Fibroblast of the aortic adventitia (primary cell): ENCODE results near the gene PIK3C2G. TPM values are rescaled to one million over a fixed set of nuclear protein-coding genes. Genes with fewer than 3 reads are reported as not detected.
A peak's percentile ranks its signal among the peaks of the same experiment; 100 is the strongest.

Experiments used
- DNase-seq: peaks from one replicate; pipeline ENCODE4 v3.0.0-alpha.2; 2010; ENCODE audit warnings: low read depth
- H3K4me3 ChIP-seq: 2 replicates; pipeline ENCODE4 v1.5.1; 2011; ENCODE audit warnings: low read depth, mild to moderate bottlenecking, control low read depth, low read length, moderate library complexity
- total RNA-seq: library from RNA; depleted of rRNA; stranded (reverse); fragments of >200 nt; gene quantifications from 2 replicates; pipeline ENCODE4 v1.2.3, GENCODE V29; 2012; ENCODE audit warnings: low replicate concordance
- TF ChIP-seq, protein P1 (sequence below): IDR thresholded peaks from 2 replicates; pipeline ENCODE4 v1.5.1; 2011; ENCODE audit warnings: mild to moderate bottlenecking, low read length, control low read depth, inconsistent platforms; ENCODE audit not compliant: insufficient read depth

Gene PIK3C2G
- total RNA-seq, 1 donor = 0.09 TPM

DNA sequence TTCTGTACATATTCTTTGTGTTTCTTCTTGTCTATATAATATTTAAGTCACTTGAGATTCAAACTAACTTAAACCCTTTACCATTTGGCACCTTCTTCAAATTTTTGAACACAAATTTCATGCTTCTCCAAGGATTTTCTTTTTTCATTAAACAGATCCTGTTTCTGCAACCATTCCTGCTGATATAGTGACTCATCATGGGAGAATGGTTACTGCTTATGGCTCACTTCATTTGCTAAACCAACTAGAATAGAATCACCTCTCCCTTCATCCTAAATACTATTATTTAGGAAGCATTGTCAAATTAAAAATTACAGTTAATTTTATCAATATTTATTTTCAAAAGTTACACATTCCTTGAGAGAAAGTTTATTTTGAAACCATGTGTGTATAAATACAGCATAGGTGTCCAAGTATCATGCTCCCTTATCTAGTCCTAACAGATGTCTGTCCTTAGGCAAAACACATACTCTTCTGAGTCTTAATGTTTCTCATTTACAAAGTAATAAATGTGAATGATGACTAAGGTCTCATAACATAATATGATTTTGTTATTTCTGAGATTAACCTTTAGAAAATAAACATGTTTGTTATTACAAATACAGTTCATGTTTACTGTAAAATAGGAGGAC, 435.8 kb downstream of the PIK3C2G start:
- no peak overlapping the region for H3K4me3 ChIP-seq
- DNase-seq = peak; percentile 64
- TF ChIP-seq, protein P1, sequence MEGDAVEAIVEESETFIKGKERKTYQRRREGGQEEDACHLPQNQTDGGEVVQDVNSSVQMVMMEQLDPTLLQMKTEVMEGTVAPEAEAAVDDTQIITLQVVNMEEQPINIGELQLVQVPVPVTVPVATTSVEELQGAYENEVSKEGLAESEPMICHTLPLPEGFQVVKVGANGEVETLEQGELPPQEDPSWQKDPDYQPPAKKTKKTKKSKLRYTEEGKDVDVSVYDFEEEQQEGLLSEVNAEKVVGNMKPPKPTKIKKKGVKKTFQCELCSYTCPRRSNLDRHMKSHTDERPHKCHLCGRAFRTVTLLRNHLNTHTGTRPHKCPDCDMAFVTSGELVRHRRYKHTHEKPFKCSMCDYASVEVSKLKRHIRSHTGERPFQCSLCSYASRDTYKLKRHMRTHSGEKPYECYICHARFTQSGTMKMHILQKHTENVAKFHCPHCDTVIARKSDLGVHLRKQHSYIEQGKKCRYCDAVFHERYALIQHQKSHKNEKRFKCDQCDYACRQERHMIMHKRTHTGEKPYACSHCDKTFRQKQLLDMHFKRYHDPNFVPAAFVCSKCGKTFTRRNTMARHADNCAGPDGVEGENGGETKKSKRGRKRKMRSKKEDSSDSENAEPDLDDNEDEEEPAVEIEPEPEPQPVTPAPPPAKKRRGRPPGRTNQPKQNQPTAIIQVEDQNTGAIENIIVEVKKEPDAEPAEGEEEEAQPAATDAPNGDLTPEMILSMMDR = no peak

Other genes with a start within 250 kb of the PIK3C2G start
- gene RERGL, start 171.3 kb upstream of the PIK3C2G start, total RNA-seq = not detected in 2 replicates